Measurements from ENCODE around the gene GPX4.

GPX4 gene

DNA sequence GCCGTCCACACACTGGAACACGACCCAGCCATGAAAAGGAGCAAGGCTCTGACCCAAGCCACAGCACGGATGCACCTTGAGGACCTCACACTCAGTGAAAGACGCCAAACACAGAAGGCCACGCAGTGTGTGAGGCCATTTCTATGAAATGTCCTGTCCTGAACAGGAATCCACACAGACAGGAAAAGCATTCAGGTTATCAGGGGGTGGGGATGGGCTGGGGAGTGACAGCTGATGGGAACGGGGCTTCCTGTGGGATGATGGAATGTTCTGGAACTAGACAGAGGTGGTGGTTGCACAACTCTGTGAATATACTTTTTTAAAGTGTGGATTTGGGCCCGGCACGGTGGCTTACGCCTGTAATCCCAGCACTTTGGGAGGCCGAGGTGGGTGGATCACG, 30.6 kb downstream of the GPX4 start:
- Histone ChIP-seq H3K4me1 (ENCODE audit: control insufficient read depth in 1 of 2, insufficient read depth in 2 of 2, low read length in 2 of 2) (peaks cover 6 to 32% of the 10 kb centered on the region in 2 donors), H3K27ac (ENCODE audit: low read length) (no peak overlapping the region), H3K4me3 (ENCODE audit: low read depth in 1 of 2, low read length in 2 of 2) (no peak overlapping the region), H3K27me3 (ENCODE audit: low read depth, low read length) (no peaks in the 10 kb centered on the region), H3K9me3 (ENCODE audit: control insufficient read depth in 1 of 2, low read length in 2 of 2) (no peaks in the 10 kb centered on the region), H3K36me3 (ENCODE audit: control insufficient read depth in 1 of 2, insufficient read depth in 2 of 2, low read length in 2 of 2) (peaks cover 0 to 8% of the 10 kb centered on the region in 2 donors)

DNA sequence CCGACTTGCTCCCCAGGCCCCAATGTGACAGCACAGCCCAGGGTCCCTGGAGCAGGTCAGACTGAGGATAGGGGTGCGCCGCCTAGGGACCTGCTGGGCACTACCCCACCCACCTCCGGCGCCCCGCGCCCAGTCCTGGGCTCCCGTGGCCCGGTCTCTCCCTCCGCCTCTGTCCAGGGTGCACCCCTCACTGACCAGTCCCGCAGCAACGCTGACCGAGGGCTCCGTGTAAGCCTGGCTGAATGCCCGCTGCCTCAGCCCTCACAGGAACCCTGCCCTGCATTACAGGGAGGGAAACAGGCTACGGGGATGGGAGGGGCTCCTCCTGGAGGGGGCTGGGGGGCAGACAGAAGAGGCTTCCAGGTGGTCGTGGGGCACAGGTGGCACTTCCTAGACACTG, 31.7 kb downstream of the GPX4 start:
- Histone ChIP-seq H3K4me3 (ENCODE audit: low read depth in 1 of 2, low read length in 2 of 2) (no peak overlapping the region), H3K9me3 (ENCODE audit: control insufficient read depth in 1 of 2, low read length in 2 of 2) (no peaks in the 10 kb centered on the region), H3K36me3 (ENCODE audit: control insufficient read depth in 1 of 2, insufficient read depth in 2 of 2, low read length in 2 of 2) (peaks cover 0 to 10% of the 10 kb centered on the region in 2 donors), H3K27ac (ENCODE audit: low read length) (peak overlapping the region; percentile 16), H3K4me1 (ENCODE audit: control insufficient read depth in 1 of 2, insufficient read depth in 2 of 2, low read length in 2 of 2) (peaks cover 6 to 27% of the 10 kb centered on the region in 2 donors), H3K27me3 (ENCODE audit: low read depth, low read length) (no peaks in the 10 kb centered on the region)

DNA sequence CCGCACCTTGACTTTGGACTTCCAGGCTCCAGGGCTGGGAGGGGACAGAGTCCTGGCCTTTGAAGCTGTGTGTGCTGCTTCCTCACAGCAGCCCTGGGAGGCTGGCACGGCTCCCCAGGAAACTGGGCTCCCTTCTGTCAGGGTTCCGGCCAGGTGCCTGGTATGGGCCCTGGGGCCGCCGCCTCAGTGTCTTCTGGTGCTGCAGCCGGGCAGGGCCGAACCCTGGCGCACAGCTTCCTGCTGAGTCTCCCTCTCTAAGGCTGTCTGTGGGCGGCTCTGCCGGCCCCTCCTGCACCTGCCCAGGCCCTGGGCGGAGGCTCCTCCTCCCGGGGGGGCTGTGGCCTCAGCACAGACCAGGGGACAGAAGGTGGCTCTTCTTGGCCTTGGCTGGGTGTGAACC, 32.4 kb downstream of the GPX4 start:
- Histone ChIP-seq H3K36me3 (ENCODE audit: control insufficient read depth in 1 of 2, insufficient read depth in 2 of 2, low read length in 2 of 2) (peaks cover 0 to 14% of the 10 kb centered on the region in 2 donors), H3K4me1 (ENCODE audit: control insufficient read depth in 1 of 2, insufficient read depth in 2 of 2, low read length in 2 of 2) (peaks cover 6 to 21% of the 10 kb centered on the region in 2 donors), H3K27me3 (ENCODE audit: low read depth, low read length) (no peaks in the 10 kb centered on the region), H3K4me3 (ENCODE audit: low read depth in 1 of 2, low read length in 2 of 2) (no peak overlapping the region), H3K27ac (ENCODE audit: low read length) (peak overlapping the region; percentile 16), H3K9me3 (ENCODE audit: control insufficient read depth in 1 of 2, low read length in 2 of 2) (no peaks in the 10 kb centered on the region)

DNA sequence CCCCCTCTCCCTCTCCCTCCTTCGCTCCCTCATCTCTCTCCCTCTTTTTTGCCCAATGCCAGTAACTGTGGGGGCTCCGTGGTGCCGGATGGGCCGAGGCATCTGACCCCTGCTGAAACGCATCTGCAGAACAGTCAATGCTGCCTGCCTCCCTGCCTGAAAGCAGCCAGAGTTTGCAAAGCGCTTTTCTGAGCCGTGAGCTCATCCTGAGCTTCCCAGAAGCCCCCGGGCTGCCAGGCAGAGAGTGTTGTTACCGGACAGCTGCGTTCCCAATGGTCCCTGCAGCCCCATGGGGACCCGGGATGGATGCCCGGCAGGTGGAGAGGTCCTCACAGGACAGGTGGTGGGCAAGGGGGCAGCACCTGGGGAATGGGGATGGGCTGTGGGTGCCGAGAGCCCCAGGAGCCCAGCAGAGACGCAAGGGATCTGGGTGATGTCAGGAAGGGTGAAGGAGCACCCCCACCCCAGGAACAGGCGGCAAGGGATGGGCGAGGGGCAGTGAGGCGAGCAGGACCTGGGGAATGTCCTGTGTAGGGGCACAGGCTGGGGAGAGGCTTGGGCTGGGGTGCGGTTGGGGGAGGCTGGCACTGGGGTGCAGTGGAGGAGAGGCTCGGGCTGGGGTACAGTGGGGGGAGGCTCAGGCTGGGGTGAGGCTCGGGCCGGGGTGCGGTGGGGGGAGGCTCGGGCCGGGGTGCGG, 33.0 kb downstream of the GPX4 start:
- no peaks in the 10 kb centered on the region for H3K9me3 ChIP-seq (ENCODE audit: control insufficient read depth in 1 of 2, low read length in 2 of 2)
- no peaks in the 10 kb centered on the region for H3K27me3 ChIP-seq (ENCODE audit: low read depth, low read length)
- no peak overlapping the region for H3K4me3 ChIP-seq (ENCODE audit: low read depth in 1 of 2, low read length in 2 of 2)
- peaks cover 0 to 14% of the 10 kb centered on the region in 2 donors for H3K36me3 ChIP-seq (ENCODE audit: control insufficient read depth in 1 of 2, insufficient read depth in 2 of 2, low read length in 2 of 2)
- H3K27ac ChIP-seq (ENCODE audit: low read length), result no peak overlapping the region
- H3K4me1 ChIP-seq (ENCODE audit: control insufficient read depth in 1 of 2, insufficient read depth in 2 of 2, low read length in 2 of 2), result peaks cover 6 to 21% of the 10 kb centered on the region in 2 donors

DNA sequence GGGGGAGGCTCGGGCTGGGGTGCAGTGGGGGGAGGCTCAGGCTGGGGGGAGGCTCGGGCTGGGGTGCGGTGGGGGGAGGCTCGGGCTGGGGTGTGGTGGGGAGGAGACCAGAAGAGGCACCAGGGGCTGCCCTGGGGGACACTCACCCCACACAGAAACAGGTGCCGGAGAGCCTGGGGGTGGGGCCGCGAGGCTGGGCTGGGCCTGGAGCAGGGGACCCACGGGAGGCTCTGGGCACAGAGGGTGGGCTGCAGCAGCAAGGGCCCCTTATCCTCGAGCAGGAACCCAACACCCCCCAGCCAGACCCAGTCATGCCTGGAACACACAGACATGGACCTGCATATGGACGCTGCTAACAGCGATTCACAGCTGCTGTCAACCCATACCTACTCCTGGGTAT, 34.3 kb downstream of the GPX4 start:
- H3K27ac ChIP-seq (ENCODE audit: low read length), result no peak overlapping the region
- peaks cover 4 to 18% of the 10 kb centered on the region in 2 donors for H3K36me3 ChIP-seq (ENCODE audit: control insufficient read depth in 1 of 2, insufficient read depth in 2 of 2, low read length in 2 of 2)
- H3K27me3 ChIP-seq (ENCODE audit: low read depth, low read length), result no peaks in the 10 kb centered on the region
- no peak overlapping the region for H3K4me3 ChIP-seq (ENCODE audit: low read depth in 1 of 2, low read length in 2 of 2)
- H3K4me1 ChIP-seq (ENCODE audit: control insufficient read depth in 1 of 2, insufficient read depth in 2 of 2, low read length in 2 of 2), result peaks cover 0 to 12% of the 10 kb centered on the region in 2 donors
- H3K9me3 ChIP-seq (ENCODE audit: control insufficient read depth in 1 of 2, low read length in 2 of 2), result no peaks in the 10 kb centered on the region

DNA sequence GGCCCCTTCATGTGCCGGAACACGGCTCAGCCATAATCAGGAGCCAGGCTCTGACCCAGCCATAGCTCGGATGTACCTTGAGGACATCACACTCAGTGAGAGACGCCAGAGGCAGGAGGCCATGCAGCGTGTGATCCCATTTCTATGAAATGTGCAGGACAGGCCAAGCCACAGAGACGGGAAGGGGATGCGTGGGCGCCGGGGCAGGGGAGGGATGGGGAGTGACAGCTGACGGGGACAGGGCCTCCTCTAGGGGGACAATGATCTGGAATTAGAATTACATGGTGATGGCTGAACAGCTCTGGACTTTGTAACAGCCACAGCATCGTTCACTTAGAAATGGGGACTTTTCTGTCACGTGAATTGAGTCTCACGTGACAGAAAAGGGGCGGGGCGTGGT, 35.3 kb downstream of the GPX4 start:
- no peak overlapping the region for H3K27ac ChIP-seq (ENCODE audit: low read length)
- H3K9me3 ChIP-seq (ENCODE audit: control insufficient read depth in 1 of 2, low read length in 2 of 2), result no peaks in the 10 kb centered on the region
- peaks cover 4 to 29% of the 10 kb centered on the region in 2 donors for H3K36me3 ChIP-seq (ENCODE audit: control insufficient read depth in 1 of 2, insufficient read depth in 2 of 2, low read length in 2 of 2)
- no peaks in the 10 kb centered on the region for H3K27me3 ChIP-seq (ENCODE audit: low read depth, low read length)
- no peak overlapping the region for H3K4me3 ChIP-seq (ENCODE audit: low read depth in 1 of 2, low read length in 2 of 2)
- peaks cover 0 to 11% of the 10 kb centered on the region in 2 donors for H3K4me1 ChIP-seq (ENCODE audit: control insufficient read depth in 1 of 2, insufficient read depth in 2 of 2, low read length in 2 of 2)

DNA sequence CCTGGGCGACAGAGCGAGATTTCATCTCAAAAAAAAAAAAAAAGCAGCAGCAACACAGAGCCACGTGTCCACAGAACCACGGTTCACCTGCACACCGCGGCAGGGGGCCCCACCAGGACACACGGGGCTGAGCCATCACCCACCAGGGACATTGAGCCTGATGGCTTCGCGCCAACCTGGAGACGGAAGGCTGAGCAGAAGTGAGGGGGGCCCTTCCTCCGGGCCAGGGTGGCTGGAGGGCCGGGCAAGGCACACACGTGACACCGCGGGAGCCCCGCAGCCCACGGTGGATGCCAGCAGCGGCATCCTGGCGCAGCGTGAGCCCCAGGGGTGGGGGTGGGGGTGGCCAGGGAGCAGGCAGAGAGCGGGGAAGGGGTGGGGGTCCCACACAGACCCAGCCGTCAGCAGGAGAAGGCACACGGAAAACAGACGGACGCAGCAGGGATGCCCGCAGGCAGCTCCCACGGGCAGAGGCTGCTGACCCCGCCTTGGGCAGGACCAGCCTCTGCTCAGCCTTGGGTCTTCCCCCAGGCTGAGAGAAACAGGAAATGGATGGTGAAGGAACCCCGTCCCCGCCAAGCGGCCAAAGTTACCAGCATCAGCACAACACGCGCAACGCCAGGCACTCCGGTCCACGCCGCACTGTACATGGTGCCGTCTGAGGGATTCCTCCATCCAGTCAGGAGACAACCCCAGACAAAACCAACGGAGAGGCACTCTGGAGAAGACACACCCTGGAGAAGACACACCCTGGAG, 36.7 kb downstream of the GPX4 start:
- H3K27me3 ChIP-seq (ENCODE audit: low read depth, low read length), result no peaks in the 10 kb centered on the region
- peaks cover 0 to 11% of the 10 kb centered on the region in 2 donors for H3K4me1 ChIP-seq (ENCODE audit: control insufficient read depth in 1 of 2, insufficient read depth in 2 of 2, low read length in 2 of 2)
- peaks cover 4 to 30% of the 10 kb centered on the region in 2 donors for H3K36me3 ChIP-seq (ENCODE audit: control insufficient read depth in 1 of 2, insufficient read depth in 2 of 2, low read length in 2 of 2)
- H3K27ac ChIP-seq (ENCODE audit: low read length), result no peak overlapping the region
- no peaks in the 10 kb centered on the region for H3K9me3 ChIP-seq (ENCODE audit: control insufficient read depth in 1 of 2, low read length in 2 of 2)
- H3K4me3 ChIP-seq (ENCODE audit: low read depth in 1 of 2, low read length in 2 of 2), result no peak overlapping the region

DNA sequence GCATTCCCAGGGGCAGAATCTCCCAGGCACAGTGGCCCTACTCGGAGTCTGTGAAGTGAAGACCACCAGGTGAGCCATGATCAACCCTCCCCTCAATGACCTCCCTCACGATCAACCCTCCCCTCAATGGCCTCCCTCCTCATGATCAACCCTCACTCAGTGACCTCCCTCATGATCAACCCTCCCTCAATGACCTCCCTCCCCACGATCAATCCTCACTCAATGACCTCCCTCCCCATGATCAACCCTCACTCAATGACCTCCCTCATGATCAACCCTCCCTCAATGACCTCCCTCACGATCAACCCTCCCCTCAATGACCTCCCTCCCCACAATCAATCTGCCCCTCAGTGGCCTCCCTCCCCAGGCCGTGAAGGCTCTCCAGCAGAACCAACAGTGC, 38.1 kb downstream of the GPX4 start:
- Histone ChIP-seq H3K9me3 (ENCODE audit: control insufficient read depth in 1 of 2, low read length in 2 of 2) (no peaks in the 10 kb centered on the region), H3K27me3 (ENCODE audit: low read depth, low read length) (no peaks in the 10 kb centered on the region), H3K4me3 (ENCODE audit: low read depth in 1 of 2, low read length in 2 of 2) (no peak overlapping the region), H3K27ac (ENCODE audit: low read length) (no peak overlapping the region), H3K36me3 (ENCODE audit: control insufficient read depth in 1 of 2, insufficient read depth in 2 of 2, low read length in 2 of 2) (peaks cover 4 to 43% of the 10 kb centered on the region in 2 donors), H3K4me1 (ENCODE audit: control insufficient read depth in 1 of 2, insufficient read depth in 2 of 2, low read length in 2 of 2) (no peaks in the 10 kb centered on the region)

DNA sequence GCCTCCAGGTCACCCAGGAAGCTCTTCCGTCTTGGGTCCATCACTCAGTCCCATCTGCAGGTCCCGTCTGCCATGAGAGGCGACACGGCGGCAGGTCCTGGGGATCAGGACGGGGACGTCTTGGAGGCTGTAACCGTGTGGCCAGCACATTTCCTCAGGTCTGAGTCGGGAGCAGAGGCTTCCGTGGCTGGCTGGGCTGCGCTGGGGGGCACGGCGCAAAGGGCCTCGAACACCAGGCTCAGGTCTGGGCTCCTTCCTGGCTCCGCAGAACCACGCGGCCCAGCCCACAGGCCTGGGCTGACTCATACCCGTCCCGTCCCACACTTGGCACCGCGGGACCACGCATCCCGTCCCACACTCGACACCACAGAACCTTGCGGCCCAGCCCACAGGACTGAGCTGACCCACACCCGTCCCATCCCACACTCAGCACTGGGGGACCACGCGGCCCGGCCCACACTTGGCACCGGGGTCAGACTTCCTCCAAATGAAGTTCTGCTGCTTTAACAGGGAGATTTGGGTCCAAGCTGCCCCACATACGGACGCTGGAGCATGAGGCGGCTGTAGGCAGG, 40.1 kb downstream of the GPX4 start:
- Histone ChIP-seq H3K4me1 (ENCODE audit: control insufficient read depth in 1 of 2, insufficient read depth in 2 of 2, low read length in 2 of 2) (no peaks in the 10 kb centered on the region), H3K27me3 (ENCODE audit: low read depth, low read length) (no peaks in the 10 kb centered on the region), H3K27ac (ENCODE audit: low read length) (no peak overlapping the region), H3K9me3 (ENCODE audit: control insufficient read depth in 1 of 2, low read length in 2 of 2) (no peaks in the 10 kb centered on the region), H3K36me3 (ENCODE audit: control insufficient read depth in 1 of 2, insufficient read depth in 2 of 2, low read length in 2 of 2) (peaks cover 4 to 42% of the 10 kb centered on the region in 2 donors), H3K4me3 (ENCODE audit: low read depth in 1 of 2, low read length in 2 of 2) (no peak overlapping the region)

DNA sequence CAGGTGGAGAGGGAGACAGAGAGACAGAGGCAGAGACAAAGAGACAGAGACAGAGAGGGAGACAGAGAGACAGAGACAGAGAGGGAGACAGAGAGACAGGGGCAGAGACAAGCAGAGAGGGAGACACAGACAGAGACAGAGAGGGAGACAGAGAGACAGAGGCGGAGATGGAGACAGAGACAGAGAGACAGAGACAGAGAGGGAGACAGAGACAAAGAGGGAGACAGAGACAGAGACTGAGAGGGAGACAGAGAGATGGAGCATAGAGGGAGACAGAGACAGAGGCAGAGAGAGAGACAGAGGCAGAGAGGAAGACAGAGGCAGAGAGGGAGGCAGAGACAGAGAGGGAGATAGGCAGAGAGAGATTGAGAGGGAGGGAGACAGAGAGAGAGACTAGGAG, 40.9 kb downstream of the GPX4 start:
- H3K4me1 ChIP-seq (ENCODE audit: control insufficient read depth in 1 of 2, insufficient read depth in 2 of 2, low read length in 2 of 2), result no peaks in the 10 kb centered on the region
- H3K9me3 ChIP-seq (ENCODE audit: control insufficient read depth in 1 of 2, low read length in 2 of 2), result no peaks in the 10 kb centered on the region
- peaks cover 4 to 46% of the 10 kb centered on the region in 2 donors for H3K36me3 ChIP-seq (ENCODE audit: control insufficient read depth in 1 of 2, insufficient read depth in 2 of 2, low read length in 2 of 2)
- no peak overlapping the region for H3K4me3 ChIP-seq (ENCODE audit: low read depth in 1 of 2, low read length in 2 of 2)
- H3K27ac ChIP-seq (ENCODE audit: low read length), result no peak overlapping the region
- no peaks in the 10 kb centered on the region for H3K27me3 ChIP-seq (ENCODE audit: low read depth, low read length)

DNA sequence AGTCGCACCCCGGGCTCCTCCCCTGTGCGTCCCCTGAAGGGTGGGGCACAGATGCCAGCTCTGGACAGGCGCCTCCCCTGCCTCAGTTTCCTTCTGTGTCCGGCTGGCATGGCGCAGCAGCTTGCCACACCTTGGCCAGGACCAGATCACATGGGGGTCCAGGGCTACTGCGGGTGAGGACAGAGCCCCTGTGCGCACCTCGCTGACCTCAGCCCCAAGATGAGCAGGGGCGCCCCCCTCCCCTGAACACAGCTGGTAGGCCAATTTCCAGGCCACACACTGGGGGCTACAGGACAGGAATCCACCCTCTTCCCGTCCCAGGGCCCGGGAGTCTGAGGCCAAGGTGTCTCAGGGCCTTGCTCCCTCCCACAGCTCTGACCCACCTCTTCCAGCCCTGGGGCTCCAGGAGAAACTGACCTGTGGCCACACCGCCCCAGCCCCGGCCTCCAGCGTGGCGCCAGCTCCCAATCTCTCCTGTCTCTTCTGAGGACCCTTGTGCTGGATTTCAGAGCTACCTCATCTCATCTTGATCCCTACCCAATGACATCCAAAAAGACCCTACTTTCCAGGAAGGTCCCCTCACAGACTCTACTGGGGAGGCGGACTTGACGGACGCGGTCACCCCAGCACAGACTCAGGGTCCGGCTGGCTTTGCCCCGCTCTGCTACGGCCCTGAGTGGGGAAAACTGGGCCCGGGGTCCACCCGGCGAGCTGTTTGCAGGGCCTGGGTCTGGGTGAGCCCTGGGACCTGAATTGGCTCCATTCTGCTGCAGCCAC, 42.0 kb downstream of the GPX4 start:
- H3K4me3 ChIP-seq (ENCODE audit: low read depth in 1 of 2, low read length in 2 of 2), result no peak overlapping the region
- no peaks in the 10 kb centered on the region for H3K4me1 ChIP-seq (ENCODE audit: control insufficient read depth in 1 of 2, insufficient read depth in 2 of 2, low read length in 2 of 2)
- H3K36me3 ChIP-seq (ENCODE audit: control insufficient read depth in 1 of 2, insufficient read depth in 2 of 2, low read length in 2 of 2), result peaks cover 4 to 48% of the 10 kb centered on the region in 2 donors
- no peaks in the 10 kb centered on the region for H3K9me3 ChIP-seq (ENCODE audit: control insufficient read depth in 1 of 2, low read length in 2 of 2)
- H3K27me3 ChIP-seq (ENCODE audit: low read depth, low read length), result no peaks in the 10 kb centered on the region
- H3K27ac ChIP-seq (ENCODE audit: low read length), result no peak overlapping the region

All from muscle layer of duodenum (tissue), 2 donors.